HL-60 (cell line): Measurements from ENCODE around the gene LURAP1L.

ENCODE experiments used
- DNase-seq, 2 experiments: peaks; one replicate each; pipeline ENCODE4 v3.0.0-alpha.2; 2010 to 2020; ENCODE audit warnings: low read depth in 1 of 2, low spot score in 1 of 2
- H3K27ac ChIP-seq: fragments of 250-450 bp; sonication (Bioruptor Pico); replicated peaks from 2 replicates; pipeline ENCODE4 v1.5.1; 2020; ENCODE audit warnings: mild to moderate bottlenecking, moderate library complexity
- H3K27me3 ChIP-seq: fragments of 250-450 bp; sonication (Bioruptor Pico); 2 replicates; pipeline ENCODE4 v1.5.1; 2021; ENCODE audit warnings: mild to moderate bottlenecking, moderate library complexity; ENCODE audit not compliant: insufficient read depth, poor library complexity, severe bottlenecking
- H3K4me3 ChIP-seq: replicated peaks from 2 replicates; pipeline ENCODE4 v1.5.1; 2011; ENCODE audit warnings: mild to moderate bottlenecking, control low read depth, low read length; ENCODE audit not compliant: insufficient read depth
- CTCF ChIP-seq: IDR thresholded peaks from one replicate; pipeline ENCODE4 v1.5.1; 2011; ENCODE audit warnings: low read length, control low read depth, inconsistent platforms; ENCODE audit not compliant: insufficient read depth
- GABPA ChIP-seq: IDR thresholded peaks from 2 replicates; pipeline ENCODE4 v1.6.1; 2012; ENCODE audit warnings: low read depth
- POLR2AphosphoS5 ChIP-seq: IDR thresholded peaks from 2 replicates; pipeline ENCODE4 v1.6.1; 2012; ENCODE audit warnings: low read depth
- SPI1 ChIP-seq: IDR thresholded peaks from 2 replicates; pipeline ENCODE4 v1.6.1; 2012; ENCODE audit warnings: low read depth, mild to moderate bottlenecking, borderline replicate concordance
- TF ChIP-seq, protein P1 (sequence below): IDR thresholded peaks from 2 replicates; pipeline ENCODE4 v1.6.1; 2012; ENCODE audit warnings: low read depth; ENCODE audit not compliant: insufficient replicate concordance

The LURAP1L gene

DNA sequence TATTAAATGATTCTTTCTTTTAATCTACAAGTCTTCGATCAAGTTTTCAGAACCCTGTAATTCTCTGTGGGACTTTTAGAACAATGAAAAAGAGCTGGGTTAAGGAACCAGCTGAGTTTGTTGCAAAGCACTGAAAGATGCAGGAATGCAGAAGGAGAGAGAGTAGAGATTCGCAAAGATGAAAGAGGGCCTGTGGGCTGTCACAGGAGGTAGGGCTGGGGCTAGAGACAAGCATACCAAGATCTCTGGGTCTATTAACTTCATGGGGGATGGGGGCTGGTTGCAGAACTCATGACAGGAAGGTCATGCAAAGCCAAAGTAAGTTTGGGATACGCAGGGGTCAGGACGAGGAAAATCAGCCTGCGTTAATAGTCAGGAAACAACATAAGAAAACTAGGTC, 81.8 kb downstream of the LURAP1L start:
- no peak for DNase-seq
- TF ChIP-seq CTCF, result no peak
- Histone ChIP-seq H3K4me3 (no peak overlapping the region), H3K27me3 (no peaks in the 10 kb centered on the region), H3K27ac (no peak overlapping the region)

DNA sequence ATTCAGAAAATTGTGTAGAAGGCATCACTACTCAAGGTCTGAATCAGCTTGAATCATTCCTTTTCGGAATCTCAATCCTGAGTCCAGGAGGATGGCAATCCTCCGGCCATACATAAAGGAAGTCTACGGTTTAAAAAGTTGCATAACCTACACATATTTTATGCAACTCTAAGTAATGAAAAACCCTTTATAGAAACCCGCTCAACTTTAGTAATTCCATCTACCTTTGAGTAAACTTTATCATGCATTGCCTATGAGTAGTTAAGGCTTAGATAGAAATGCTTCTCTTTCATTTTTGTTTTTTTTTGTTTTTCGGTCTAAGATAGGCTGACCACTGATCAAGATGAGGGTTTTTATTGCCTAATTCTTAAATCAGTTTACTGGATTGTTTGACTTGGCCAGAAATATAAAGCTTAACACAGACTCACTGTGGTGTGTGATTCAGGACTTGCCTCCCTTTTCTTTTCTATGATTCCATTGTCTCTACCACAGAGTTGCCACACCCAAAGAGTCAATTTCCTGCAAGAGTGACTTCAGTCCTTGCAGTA, 85.0 kb downstream of the LURAP1L start:
- Histone ChIP-seq H3K4me3 (no peak overlapping the region), H3K27ac (no peak overlapping the region), H3K27me3 (no peaks in the 10 kb centered on the region)
- no peak for DNase-seq
- TF ChIP-seq, protein P1, sequence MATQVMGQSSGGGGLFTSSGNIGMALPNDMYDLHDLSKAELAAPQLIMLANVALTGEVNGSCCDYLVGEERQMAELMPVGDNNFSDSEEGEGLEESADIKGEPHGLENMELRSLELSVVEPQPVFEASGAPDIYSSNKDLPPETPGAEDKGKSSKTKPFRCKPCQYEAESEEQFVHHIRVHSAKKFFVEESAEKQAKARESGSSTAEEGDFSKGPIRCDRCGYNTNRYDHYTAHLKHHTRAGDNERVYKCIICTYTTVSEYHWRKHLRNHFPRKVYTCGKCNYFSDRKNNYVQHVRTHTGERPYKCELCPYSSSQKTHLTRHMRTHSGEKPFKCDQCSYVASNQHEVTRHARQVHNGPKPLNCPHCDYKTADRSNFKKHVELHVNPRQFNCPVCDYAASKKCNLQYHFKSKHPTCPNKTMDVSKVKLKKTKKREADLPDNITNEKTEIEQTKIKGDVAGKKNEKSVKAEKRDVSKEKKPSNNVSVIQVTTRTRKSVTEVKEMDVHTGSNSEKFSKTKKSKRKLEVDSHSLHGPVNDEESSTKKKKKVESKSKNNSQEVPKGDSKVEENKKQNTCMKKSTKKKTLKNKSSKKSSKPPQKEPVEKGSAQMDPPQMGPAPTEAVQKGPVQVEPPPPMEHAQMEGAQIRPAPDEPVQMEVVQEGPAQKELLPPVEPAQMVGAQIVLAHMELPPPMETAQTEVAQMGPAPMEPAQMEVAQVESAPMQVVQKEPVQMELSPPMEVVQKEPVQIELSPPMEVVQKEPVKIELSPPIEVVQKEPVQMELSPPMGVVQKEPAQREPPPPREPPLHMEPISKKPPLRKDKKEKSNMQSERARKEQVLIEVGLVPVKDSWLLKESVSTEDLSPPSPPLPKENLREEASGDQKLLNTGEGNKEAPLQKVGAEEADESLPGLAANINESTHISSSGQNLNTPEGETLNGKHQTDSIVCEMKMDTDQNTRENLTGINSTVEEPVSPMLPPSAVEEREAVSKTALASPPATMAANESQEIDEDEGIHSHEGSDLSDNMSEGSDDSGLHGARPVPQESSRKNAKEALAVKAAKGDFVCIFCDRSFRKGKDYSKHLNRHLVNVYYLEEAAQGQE, result no peak
- no peak for TF ChIP-seq POLR2AphosphoS5
- TF ChIP-seq GABPA, result no peak
- TF ChIP-seq SPI1, result no peak
- TF ChIP-seq CTCF, result no peak

DNA sequence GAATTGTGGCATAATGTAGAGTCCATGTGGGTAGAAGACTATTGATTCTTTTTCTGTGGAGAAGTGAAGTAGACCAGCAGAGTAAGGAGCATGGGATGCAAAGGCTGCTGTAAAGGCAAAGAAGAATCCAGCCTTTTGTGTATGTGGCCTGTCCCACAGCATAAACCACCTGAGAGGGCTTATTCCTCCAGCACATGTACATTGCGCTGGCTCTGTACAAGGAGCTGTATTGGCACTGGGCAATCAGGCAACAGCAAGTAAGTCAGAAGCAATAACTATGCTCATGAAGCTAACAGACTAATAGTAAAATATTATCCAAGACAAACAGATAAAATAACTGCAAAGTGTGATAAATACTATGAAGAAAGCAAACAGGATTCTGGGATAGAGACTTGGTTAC, 86.2 kb downstream of the LURAP1L start:
- TF ChIP-seq POLR2AphosphoS5, result no peak
- TF ChIP-seq, protein P1, result no peak
- no peak for TF ChIP-seq GABPA
- TF ChIP-seq SPI1, result no peak
- no peak for DNase-seq
- no peaks in the 10 kb centered on the region for H3K27me3 ChIP-seq
- no peak overlapping the region for H3K4me3 ChIP-seq
- H3K27ac ChIP-seq, result no peak overlapping the region

DNA sequence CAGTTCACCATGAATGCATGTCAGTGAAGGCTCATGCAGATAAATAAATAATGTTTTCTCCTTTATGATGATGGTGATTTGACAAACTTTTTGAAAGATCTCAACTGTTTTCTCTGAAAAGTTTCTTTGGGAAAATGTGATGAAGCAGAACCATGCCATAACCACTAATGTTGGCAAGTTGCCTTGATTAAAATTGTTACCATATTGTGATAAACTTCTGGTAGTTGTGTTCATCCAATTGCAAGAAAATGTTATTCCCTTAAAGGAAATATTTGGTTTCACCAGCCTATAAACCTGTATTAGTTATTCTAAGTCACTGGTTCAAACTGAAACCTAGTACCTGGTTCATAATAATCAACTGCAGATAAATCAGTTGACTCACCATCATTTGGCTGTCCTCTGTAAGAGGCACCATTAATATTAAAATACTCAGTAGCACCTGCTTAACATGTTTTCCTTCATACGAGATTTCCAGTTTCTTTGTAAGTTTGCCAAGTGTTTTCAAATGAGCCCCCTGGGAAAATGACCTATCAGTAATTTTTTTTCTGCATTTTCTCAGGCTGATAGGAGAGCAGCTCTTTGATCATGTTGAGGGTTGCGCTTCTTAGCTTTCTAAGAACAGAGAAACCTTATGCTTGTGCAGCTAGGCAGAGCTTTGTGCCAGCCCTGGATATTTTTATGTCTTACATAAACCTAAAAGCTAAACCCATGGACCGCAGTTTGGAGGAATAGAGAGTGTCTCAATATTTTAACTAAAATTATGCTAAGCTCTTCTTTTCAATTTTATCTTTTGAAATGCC, 88.0 kb downstream of the LURAP1L start:
- Histone ChIP-seq H3K4me3 (no peak overlapping the region), H3K27me3 (no peaks in the 10 kb centered on the region), H3K27ac (no peak overlapping the region)
- no peak for TF ChIP-seq CTCF
- no peak for DNase-seq
